GM19023 (cell line): ENCODE data around the gene C1orf216.
"Not testable (repeated sequence)": the region's sequence is repeated elsewhere in the genome, so short reads cannot be mapped to it uniquely, and the experiment has no call there.

ENCODE experiments used
- ATAC-seq: cut with Tn5 transposase; IDR thresholded peaks from one replicate; pipeline ENCODE4 v1.9.1; 2021; ENCODE audit warnings: mild to moderate bottlenecking, moderate library complexity; ENCODE audit not compliant: unreplicated experiment

C1orf216 gene

DNA sequence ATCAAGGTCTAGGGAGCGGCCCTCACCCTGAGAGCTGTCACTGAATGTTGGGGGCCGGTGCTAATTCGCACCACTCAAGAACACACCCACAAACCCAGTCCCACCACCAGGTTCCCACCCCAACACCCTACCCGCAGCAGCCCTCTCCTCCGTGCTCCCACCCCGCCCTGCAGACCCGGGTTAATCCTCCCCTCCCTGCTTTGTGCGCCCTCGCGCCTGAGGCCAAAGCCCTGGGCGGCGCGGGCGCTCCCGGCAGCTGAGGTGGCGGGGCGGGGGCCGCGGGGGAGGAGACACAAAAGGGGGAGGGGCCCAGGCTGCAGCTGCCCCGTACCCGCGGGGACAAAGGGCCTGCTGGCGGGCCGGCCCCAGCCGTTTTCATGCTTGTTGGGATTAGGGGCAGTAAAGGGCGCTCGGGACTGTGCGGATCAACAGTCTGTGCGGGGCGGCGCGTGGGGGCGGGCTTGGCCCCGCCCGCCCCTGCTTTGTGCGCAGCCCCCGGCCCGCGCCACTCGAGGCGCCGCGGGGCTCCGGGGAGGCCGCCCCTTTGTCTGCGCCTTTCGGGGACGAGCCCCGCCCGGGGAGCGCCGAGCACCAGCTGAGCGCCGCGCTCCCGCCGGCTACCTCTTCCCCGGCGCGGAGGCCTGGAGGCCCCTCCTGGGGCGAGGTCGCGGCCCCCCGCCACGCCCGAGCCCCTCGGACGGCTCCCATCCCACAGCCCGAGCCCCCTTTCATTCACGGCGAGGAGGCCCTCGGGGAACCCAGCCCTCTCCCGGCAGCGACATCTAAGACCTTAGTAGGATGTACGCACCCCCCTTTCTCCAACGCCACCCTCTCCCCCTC lies 10.9 kb downstream of the C1orf216 start:
- ATAC-seq, result no peak

- ATAC-seq, result no peak
These were observed 11.7 kb downstream of the C1orf216 start for GRCh38 chr1:35706846-35707600.

- ATAC-seq, result no peak
These were observed 16.2 kb downstream of the C1orf216 start for GRCh38 chr1:35702508-35702907.

GRCh38 chr1:35699152-35699551 lies 19.5 kb downstream of the C1orf216 start:
- not testable (repeated sequence) for ATAC-seq

GRCh38 chr1:35692317-35692716 lies 26.4 kb downstream of the C1orf216 start:
- no peak for ATAC-seq

DNA sequence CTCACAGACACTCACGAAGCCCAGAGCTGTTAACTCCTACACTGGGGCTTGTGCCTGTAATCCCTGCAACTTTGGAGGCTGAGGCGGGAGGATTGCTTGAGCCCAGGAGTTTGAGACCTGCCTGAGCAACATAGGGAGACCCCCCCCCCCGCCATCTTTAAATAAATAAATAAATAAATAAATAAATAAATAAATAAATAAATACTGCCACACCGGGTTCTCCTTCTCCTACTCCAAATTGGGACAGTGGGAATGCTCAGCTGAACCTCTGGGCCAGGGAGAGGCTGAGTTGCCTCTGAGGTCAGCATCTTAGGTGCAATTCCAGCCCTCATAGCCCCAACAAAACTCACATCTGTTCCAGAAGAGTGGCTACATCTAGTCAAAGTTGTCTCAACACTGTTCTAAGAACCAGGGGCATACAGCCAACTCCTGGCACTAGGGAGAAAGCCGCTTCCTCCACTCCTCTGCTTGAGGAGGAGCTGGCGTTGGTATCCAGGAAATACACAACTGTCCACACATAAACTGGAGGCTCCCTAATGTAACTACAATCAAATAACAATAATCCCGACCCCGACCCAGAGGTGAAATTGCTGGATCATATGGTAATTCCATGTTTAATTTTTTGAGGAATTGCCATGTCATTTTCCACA lies 27.0 kb downstream of the C1orf216 start:
- ATAC-seq, result no peak

DNA sequence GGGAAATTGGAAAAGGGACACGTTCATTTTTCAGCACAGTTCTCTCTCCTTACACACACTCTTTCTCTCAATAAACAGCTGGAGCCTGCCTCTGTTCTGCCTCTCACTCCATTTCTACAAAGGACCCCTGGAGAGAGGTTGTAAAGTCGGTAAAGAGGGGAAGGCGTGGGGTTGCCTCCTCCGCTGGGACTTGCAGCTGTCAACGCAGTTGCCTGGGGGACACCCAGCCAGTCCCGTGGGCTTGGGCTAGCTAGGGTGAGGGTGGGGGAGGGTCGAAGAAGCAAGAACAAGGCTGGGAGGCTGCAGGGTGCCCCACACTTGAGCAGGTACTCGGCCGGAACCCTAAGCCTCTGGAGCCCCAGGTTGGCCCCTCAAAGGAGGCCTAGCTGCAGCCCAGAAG lies 27.6 kb downstream of the C1orf216 start:
- no peak for ATAC-seq

GRCh38 chr1:35690103-35690502 lies 28.6 kb downstream of the C1orf216 start:
- ATAC-seq, result not testable (repeated sequence)

GRCh38 chr1:35688161-35688560 lies 30.5 kb downstream of the C1orf216 start:
- ATAC-seq, result no peak

- no peak for ATAC-seq
These were observed 35.7 kb downstream of the C1orf216 start for GRCh38 chr1:35683012-35683411.

DNA sequence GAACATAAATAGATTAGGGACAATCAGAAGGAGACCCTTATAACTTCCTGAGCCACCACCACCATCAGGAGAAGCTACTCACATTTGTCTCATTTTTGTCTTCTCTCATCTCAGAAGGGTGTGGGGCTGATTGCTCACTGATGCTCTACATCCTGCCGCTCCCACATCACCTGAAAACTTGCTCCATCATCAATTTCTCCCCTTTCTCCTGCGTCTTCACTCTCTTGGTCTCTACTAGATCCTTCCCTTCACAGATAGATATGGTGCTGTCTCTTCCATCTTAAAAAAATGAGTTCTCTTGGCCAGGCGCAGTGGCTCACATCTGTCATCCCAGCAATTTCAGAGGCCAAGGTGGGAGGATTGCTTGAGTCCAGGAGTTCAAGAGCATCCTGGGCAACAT lies 38.4 kb downstream of the C1orf216 start:
- no peak for ATAC-seq

DNA sequence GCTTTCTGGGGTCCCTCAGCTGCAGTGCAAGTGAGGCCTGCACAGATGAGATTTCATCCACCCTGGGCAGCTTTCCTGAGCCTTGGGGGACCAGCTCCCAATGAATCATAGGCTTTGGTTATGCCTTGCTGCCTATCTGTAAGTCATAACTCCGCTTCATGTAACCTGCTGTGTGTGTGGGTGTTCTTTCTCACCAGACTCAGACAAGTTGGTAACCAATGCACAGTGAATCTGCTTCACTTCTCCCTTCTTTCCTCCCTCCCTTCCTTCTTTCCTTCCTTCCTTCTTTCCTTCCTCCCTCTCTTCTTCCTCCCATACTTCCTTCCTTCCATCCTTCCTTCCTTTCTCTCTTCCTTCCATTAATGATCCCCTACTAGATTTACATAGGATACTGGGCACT lies 42.9 kb downstream of the C1orf216 start:
- no peak for ATAC-seq

GRCh38 chr1:35674111-35674510 lies 44.6 kb downstream of the C1orf216 start:
- ATAC-seq, result no peak

DNA sequence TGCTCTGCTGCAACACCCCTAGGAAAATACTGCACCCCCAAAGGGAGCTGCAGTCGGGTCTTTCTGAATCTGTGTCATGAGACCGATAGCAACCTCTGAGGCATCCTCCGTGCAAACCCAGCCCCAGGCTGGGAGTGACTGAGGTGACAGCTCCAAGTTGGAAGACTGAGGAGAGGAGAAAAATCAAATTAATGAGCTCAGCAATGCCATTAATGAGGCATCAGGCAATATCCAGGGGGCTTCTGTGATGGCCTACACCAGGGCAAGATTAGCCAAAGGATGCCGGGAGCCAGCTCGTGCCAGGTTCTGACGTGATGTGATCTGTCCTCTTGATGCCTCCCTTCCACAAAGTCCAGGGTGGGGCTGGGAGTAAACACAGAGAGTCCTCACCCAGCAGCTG lies 46.6 kb downstream of the C1orf216 start:
- no peak for ATAC-seq

DNA sequence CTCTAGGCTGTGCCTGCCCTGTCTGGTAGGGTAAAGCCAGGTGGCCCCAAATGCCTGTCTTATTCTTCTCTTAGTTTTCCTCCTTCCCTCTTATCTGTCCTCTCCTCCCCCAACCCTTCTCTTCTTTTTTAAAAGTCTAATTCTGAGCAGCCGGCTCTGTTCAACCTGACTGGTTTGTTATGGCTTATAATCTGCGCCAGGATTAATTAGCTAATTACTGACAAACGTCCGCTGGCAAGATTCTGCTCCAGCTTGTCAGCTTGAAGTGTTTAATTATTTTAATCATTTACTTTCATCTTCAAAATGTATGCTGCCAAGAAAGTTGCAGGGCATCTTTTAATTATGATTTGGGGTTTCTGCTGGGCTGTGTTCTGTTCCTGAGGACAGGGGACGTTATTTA lies 50.2 kb downstream of the C1orf216 start:
- ATAC-seq, result no peak

DNA sequence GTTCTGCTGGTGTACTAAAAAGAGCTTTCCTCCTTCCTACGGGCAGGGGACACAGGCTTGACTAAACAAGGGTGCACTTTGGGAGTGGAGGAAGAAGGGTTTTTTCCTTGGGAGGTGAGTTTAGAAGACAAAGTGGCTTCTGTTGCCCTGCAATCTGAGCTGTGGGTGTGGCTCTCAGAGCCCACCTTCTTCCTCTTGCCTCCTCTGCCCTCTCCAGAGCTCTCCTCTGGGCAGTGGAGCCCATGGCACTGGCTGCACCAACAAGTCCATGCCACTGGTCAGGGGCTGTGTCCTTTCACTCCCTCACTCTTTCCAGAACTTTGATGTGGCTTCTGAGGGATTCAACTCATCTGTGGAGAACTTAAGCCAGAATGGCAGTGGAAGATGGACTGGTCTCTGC lies 51.8 kb downstream of the C1orf216 start:
- ATAC-seq, result no peak

DNA sequence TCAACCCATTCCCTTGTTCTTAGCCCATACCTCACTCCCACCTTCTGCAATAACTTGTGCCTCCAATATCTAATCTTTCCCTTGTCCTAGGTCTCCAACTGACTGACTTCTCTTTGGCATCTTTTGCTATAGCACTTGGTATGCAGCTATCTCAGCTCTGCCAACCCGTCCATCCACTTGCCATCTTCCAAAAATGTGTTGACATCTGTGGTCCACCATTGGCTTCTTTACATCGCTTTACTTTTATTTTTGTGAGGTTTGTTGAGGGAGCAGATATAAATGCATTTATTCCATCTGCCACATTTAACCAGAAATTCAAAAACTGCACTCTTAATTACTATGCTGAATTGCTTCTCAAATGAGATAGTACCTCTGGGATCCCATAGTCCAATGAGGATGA lies 52.5 kb downstream of the C1orf216 start:
- ATAC-seq, result no peak
